Activated CD4-positive, alpha-beta T cell treated with anti-CD3 and anti-CD28 coated beads, Interleukin-2, amount 50 U/mL, for 48 hours (primary cell): ENCODE measurements around the gene AP2A2.

ENCODE experiments used
- DNase-seq, 2 experiments: peaks; one replicate each; pipeline ENCODE4 v3.0.0-alpha.2; 2020

Gene AP2A2

GRCh38 chr11:1017269-1018005, 91.8 kb downstream of the AP2A2 start:
- DNase-seq, result peak in 1 of 2 experiments; percentile 13

- no peak for DNase-seq
Observed at GRCh38 chr11:1018091-1018490, 92.4 kb downstream of the AP2A2 start.

DNA sequence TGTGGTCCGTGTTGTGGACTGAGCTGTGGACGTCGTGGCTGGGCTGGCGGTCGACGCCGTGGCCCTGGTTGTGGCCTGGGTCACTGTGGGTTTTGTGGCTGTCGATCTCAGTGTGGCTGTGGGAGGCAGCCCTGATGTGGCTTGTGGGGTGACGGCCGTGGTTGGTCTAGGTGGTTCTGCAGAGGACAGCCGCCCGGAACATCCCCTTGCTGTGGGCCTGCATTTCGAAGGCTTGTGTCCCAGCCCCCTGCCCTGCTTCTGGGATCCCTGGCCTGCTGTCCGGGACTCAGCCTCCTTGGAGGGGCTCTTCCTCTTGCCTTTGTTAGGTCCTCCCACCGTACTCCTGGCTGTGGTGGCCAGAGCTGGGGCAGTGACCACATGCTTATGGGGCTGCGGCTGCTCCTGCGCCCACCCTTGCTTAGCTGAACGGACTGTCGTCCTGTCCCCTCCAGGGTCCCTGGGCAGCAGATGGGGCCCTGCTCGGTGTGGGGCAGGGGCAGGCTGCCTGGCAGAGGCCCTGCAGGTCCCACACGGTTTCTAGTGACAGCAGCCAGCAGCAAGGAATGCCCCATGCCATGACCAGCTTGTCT, 93.7 kb downstream of the AP2A2 start:
- DNase-seq, result no peak

GRCh38 chr11:1020211-1020905, 94.7 kb downstream of the AP2A2 start:
- DNase-seq, result no peak

- DNase-seq, result no peak
Observed at GRCh38 chr11:1022411-1022810, 96.7 kb downstream of the AP2A2 start.

- DNase-seq, result no peak
Observed at GRCh38 chr11:1022908-1023810, 97.5 kb downstream of the AP2A2 start.

GRCh38 chr11:1023811-1024596, 98.3 kb downstream of the AP2A2 start:
- no peak for DNase-seq

DNA sequence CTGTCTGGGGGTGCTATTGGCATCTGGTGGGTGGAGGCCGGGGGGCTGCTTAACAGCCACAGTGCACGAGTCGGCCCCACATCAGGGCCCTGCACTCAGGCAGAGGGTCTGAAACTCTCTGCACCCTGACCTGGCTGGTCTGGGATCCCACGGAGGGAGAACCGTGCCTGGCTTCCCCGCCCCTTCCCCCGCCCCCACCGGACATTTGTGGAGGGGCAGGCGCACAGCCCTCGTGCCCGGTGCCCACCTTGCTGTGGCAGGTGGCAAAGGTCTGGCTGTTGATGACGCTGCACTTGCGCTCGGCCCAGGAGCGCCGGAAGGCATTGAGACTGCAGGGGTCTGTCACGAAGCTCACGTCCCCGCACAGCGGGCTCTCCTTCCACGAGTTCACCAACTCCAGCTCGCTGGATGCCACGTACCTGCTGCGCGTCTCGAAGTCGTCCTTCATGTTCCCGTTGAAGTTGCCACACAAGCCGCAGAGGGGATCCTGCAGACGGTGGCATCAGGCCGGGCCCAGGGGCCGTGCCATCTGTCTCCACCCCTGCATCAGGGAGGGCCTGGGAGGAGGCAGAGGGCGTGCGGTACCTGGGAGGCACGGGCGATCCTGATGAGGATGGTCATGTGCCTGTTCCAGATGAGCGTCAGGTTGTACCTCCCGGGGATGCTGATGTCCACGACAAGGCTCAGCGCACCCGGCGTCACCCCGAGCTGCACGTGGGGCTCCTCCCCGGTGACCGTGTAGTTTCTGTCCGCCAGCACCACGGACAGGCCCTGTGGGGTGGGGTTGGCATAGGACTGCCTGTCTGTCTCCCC, 99.1 kb downstream of the AP2A2 start:
- DNase-seq, result no peak

- DNase-seq, result no peak
Observed at GRCh38 chr11:1025410-1026162, 99.9 kb downstream of the AP2A2 start.

- DNase-seq, result no peak
Observed at GRCh38 chr11:1026163-1026450, 100.4 kb downstream of the AP2A2 start.

- no peak for DNase-seq
Observed at GRCh38 chr11:1026641-1027482, 101.2 kb downstream of the AP2A2 start.

- DNase-seq, result no peak
Observed at GRCh38 chr11:1027483-1028290, 102.0 kb downstream of the AP2A2 start.

DNA sequence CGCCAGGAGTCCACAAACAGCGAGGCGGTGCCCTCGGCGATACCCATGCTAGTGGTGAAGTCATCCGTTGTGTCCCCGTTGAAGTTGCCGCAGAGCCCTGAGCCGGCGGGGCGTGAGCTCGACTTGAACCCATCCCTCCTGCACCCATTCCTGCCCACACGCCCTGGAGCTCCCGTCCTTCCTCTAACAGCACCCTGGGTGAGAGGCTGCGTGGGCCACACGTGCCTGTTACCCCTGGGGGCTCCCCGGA, 102.5 kb downstream of the AP2A2 start:
- DNase-seq, result no peak

GRCh38 chr11:1028616-1029015, 102.9 kb downstream of the AP2A2 start:
- DNase-seq, result no peak

DNA sequence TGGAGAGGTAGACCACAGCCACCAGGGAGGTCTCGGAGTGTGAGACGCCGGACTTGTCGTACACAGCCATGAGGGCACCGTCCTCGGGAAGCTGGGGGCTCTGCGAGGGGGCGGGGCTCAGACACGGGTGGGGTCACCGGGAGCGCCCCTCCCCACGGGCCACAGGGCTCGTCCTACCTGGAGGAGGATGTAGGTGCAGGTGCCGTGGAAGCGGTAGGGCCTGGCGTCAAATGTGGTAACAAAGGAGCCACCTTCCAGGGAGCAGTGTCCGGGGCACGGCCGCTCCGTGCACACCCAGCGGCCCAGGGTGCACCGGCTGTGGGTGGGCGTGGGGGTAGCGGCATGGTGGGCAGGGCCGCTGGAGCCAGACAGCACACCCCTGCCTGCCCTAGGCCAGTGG, 103.4 kb downstream of the AP2A2 start:
- DNase-seq, result no peak

DNA sequence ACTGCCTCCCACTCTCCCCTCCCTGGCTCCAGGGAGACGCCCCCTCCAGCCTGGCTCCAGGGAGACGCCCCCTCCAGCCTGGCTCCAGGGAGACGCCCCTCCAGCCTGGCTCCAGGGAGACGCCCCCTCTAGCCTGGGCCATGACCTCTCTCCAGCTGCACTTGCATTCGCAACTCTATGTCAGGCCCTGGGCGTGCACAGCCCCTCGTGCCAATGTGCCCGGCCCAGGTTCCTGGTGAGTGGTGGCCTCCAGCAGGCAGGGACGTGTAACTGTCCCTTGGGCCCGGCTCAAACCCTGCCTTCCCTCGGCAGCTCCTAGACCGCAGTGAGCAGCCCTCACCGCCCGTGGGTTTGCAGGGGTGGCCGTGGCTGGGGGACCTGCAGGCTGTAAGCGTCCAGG, 104.0 kb downstream of the AP2A2 start:
- DNase-seq, result no peak

GRCh38 chr11:1030086-1030485, 104.4 kb downstream of the AP2A2 start:
- DNase-seq, result no peak

GRCh38 chr11:1030556-1030955, 104.9 kb downstream of the AP2A2 start:
- no peak for DNase-seq
